ENCODE data around the gene SFI1. TPM values are rescaled to one million over a fixed set of nuclear protein-coding genes. Genes with fewer than 3 reads are reported as not detected.

SFI1 gene
- total RNA-seq, 2 donors from 2014 or later, result 42.0 to 52.6 TPM

DNA sequence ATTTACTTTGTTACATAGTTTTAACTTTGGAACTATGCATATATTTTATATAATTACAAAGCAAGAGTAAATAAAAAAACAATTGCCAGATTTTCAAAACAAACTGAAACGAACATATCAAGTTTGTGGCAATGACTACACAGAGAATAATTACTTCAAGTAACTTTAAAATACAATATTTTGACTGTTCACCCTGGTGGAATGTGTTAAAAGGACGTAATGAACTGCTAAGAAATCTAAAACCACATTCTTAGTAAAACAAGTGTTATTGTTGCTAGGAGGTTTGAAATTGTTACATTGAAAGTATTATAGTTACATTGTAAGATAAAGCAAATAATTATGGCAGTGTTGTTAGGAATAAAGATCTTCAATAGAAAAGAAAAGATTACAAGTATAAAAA lies 71.4 kb downstream of the SFI1 start:
- no peak overlapping the region for H3K4me3 Mint-ChIP-seq
- no peaks in the 10 kb centered on the region for H3K36me3 ChIP-seq (ENCODE audit: control insufficient read depth, insufficient read depth, low read length)
- H3K9me3 Mint-ChIP-seq, result no peaks in the 10 kb centered on the region
- H3K27me3 ChIP-seq (ENCODE audit: control insufficient read depth, insufficient read depth, low read length, poor library complexity, severe bottlenecking), result no peaks in the 10 kb centered on the region
- no peaks in the 10 kb centered on the region for H3K27me3 Mint-ChIP-seq (ENCODE audit: insufficient read depth)
- H3K27ac Mint-ChIP-seq, result no peak overlapping the region
- H3K4me1 ChIP-seq (ENCODE audit: control insufficient read depth, insufficient read depth, low read length), result no peaks in the 10 kb centered on the region
- H3K9me3 ChIP-seq (ENCODE audit: control insufficient read depth, low read length), result no peaks in the 10 kb centered on the region
- H3K27ac ChIP-seq (ENCODE audit: low read depth, low read length), result no peak overlapping the region
- no peak for DNase-seq
- no peak for TF ChIP-seq CTCF (conservative IDR thresholded peaks at IDR 0.05)
- WGBS, 2 experiments (ENCODE audit: insufficient coverage in 1 of 2, insufficient read length in 1 of 2), result 100% methylated on average over 2 of the region's 2 CpGs; no CpG with 5 or more reads in 1 of the 2 experiments
- peaks cover 2% of the 10 kb centered on the region for H3K4me1 Mint-ChIP-seq
- no peak overlapping the region for H3K9ac ChIP-seq (ENCODE audit: extremely low read depth, low read length, poor library complexity, severe bottlenecking)
- H3K36me3 Mint-ChIP-seq (ENCODE audit: low read depth), result peaks cover 12% of the 10 kb centered on the region
- no peak overlapping the region for H3K4me3 ChIP-seq (ENCODE audit: low read length)

DNA sequence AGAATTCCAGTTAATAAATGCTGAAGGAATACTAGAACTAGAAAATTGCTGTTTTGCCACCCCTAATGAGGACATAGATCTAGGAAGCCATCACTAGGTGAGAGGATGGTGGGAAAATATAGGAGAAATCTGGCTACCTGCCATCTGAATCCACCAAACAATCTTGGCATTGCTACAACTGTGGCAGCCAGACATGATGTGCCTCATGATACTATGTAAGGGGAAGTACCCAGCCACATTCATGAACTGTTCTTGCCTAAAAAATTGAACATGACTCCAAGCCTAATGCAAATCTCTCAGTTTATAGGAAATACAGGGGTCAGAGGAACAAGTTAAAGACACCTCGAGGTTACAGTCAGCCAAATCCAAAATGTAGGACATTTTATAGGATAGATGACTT lies 72.8 kb downstream of the SFI1 start:
- Histone ChIP-seq H3K27ac (ENCODE audit: low read depth, low read length) (no peak overlapping the region), H3K9ac (ENCODE audit: extremely low read depth, low read length, poor library complexity, severe bottlenecking) (no peak overlapping the region), H3K27me3 (ENCODE audit: control insufficient read depth, insufficient read depth, low read length, poor library complexity, severe bottlenecking) (no peaks in the 10 kb centered on the region), H3K4me1 (ENCODE audit: control insufficient read depth, insufficient read depth, low read length) (no peaks in the 10 kb centered on the region), H3K36me3 (ENCODE audit: control insufficient read depth, insufficient read depth, low read length) (no peaks in the 10 kb centered on the region), H3K9me3 (ENCODE audit: control insufficient read depth, low read length) (no peaks in the 10 kb centered on the region), H3K4me3 (ENCODE audit: low read length) (no peak overlapping the region)
- Mint-ChIP-seq H3K27ac (no peak overlapping the region), H3K36me3 (ENCODE audit: low read depth) (peaks cover 8% of the 10 kb centered on the region), H3K4me1 (peaks cover 2% of the 10 kb centered on the region), H3K27me3 (ENCODE audit: insufficient read depth) (no peaks in the 10 kb centered on the region), H3K4me3 (no peak overlapping the region), H3K9me3 (no peaks in the 10 kb centered on the region)
- no peak for TF ChIP-seq CTCF (conservative IDR thresholded peaks at IDR 0.05)
- DNase-seq, result no peak
- WGBS, 2 experiments (ENCODE audit: insufficient coverage in 1 of 2, insufficient read length in 1 of 2), result 97 to 100% methylated on average over 1 of the region's 1 CpG

- Histone ChIP-seq H3K36me3 (ENCODE audit: control insufficient read depth, insufficient read depth, low read length) (no peaks in the 10 kb centered on the region), H3K27ac (ENCODE audit: low read depth, low read length) (no peak overlapping the region), H3K4me1 (ENCODE audit: control insufficient read depth, insufficient read depth, low read length) (no peaks in the 10 kb centered on the region), H3K9ac (ENCODE audit: extremely low read depth, low read length, poor library complexity, severe bottlenecking) (no peak overlapping the region), H3K4me3 (ENCODE audit: low read length) (no peak overlapping the region), H3K27me3 (ENCODE audit: control insufficient read depth, insufficient read depth, low read length, poor library complexity, severe bottlenecking) (no peaks in the 10 kb centered on the region), H3K9me3 (ENCODE audit: control insufficient read depth, low read length) (no peaks in the 10 kb centered on the region)
- Mint-ChIP-seq H3K4me1 (peaks cover 2% of the 10 kb centered on the region), H3K36me3 (ENCODE audit: low read depth) (peaks cover 11% of the 10 kb centered on the region), H3K27ac (no peak overlapping the region), H3K9me3 (no peaks in the 10 kb centered on the region), H3K27me3 (ENCODE audit: insufficient read depth) (no peaks in the 10 kb centered on the region), H3K4me3 (no peak overlapping the region)
- no peak for TF ChIP-seq CTCF (conservative IDR thresholded peaks at IDR 0.05)
- no peak for DNase-seq
- 84 to 90% methylated on average over 4 to 5 of the region's 5 CpGs for WGBS, 2 experiments (ENCODE audit: insufficient coverage in 1 of 2, insufficient read length in 1 of 2)
Observed at GRCh38 chr22:31572939-31573338, 76.6 kb downstream of the SFI1 start.
